Esophagus muscularis mucosa (tissue), 4 donors: ENCODE data around the gene AURKB.
"Not testable (repeated sequence)": the region's sequence is repeated elsewhere in the genome, so short reads cannot be mapped to it uniquely, and the experiment has no call there.

Source experiments
- EP300 ChIP-seq: sonication (generic); formaldehyde crosslinking; IDR thresholded peaks from one replicate; pipeline ENCODE4 v1.6.1; 2017; ENCODE audit warnings: antibody characterized with exemption
- POLR2A ChIP-seq: fragments of 450-650 bp; IDR thresholded peaks from one replicate; pipeline ENCODE4 v1.6.1; 2017; ENCODE audit warnings: antibody characterized with exemption, moderate library complexity, mild to moderate bottlenecking, low read depth
- POLR2AphosphoS5 ChIP-seq, 2 donors: sonication (generic); formaldehyde crosslinking; IDR thresholded peaks; one replicate each; pipeline ENCODE4 v1.6.1; 2017; ENCODE audit warnings: antibody characterized with exemption in 2 of 2
- TF ChIP-seq, protein P1 (sequence below), 3 experiments: fragments of 200-600 bp in 2 of 3; fragments of 450-650 bp in 1 of 3; sonication (generic) in 2 of 3; IDR thresholded peaks; one replicate each; pipeline ENCODE4 v1.5.1; 2017 to 2019; ENCODE audit warnings: antibody characterized with exemption in 3 of 3, mild to moderate bottlenecking in 2 of 3, moderate library complexity in 1 of 3

- TF ChIP-seq, protein P1, sequence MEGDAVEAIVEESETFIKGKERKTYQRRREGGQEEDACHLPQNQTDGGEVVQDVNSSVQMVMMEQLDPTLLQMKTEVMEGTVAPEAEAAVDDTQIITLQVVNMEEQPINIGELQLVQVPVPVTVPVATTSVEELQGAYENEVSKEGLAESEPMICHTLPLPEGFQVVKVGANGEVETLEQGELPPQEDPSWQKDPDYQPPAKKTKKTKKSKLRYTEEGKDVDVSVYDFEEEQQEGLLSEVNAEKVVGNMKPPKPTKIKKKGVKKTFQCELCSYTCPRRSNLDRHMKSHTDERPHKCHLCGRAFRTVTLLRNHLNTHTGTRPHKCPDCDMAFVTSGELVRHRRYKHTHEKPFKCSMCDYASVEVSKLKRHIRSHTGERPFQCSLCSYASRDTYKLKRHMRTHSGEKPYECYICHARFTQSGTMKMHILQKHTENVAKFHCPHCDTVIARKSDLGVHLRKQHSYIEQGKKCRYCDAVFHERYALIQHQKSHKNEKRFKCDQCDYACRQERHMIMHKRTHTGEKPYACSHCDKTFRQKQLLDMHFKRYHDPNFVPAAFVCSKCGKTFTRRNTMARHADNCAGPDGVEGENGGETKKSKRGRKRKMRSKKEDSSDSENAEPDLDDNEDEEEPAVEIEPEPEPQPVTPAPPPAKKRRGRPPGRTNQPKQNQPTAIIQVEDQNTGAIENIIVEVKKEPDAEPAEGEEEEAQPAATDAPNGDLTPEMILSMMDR (IDR thresholded peaks at IDR 0.05): not testable (repeated sequence)
- not testable (repeated sequence) for TF ChIP-seq POLR2A; POLR2AphosphoS5 (IDR thresholded peaks at IDR 0.05); EP300
Observed at GRCh38 chr17:8251411-8251810, 41.0 kb upstream of the AURKB start.
